Ovary (tissue), 9 donors: ENCODE measurements around the gene SMTNL1. TPM values are rescaled to one million over a fixed set of nuclear protein-coding genes. Genes with fewer than 3 reads are reported as not detected.

ENCODE experiments used
- DNase-seq, 5 donors: peaks; one replicate each; pipeline ENCODE4 v3.0.0-alpha.2; 2019 to 2020
- H3K27ac ChIP-seq, 2 donors: fragments of 200-600 bp; one replicate each; pipeline versions ENCODE4 v1.5.1 to v1.8.0; 2019 to 2022
- H3K27me3 ChIP-seq: fragments of 200-600 bp; one replicate; pipeline ENCODE4 v1.8.0; 2022
- H3K36me3 ChIP-seq: fragments of 200-600 bp; sonication (generic); one replicate; pipeline ENCODE4 v1.5.1; 2019
- H3K4me1 ChIP-seq: one replicate; pipeline ENCODE4 v1.8.1; 2013; ENCODE audit warnings: mild to moderate bottlenecking, moderate library complexity; ENCODE audit not compliant: insufficient read depth
- H3K4me3 ChIP-seq: fragments of 200-600 bp; sonication (generic); one replicate; pipeline ENCODE4 v1.5.1; 2017
- H3K9me3 ChIP-seq, 2 donors: fragments of 200-600 bp in 1 of 2; sonication (generic) in 1 of 2; one replicate each; pipeline versions ENCODE4 v1.5.1 to v1.8.1; 2013 to 2019; ENCODE audit warnings: mild to moderate bottlenecking in 1 of 2, moderate library complexity in 1 of 2
- EP300 ChIP-seq: sonication (generic); formaldehyde crosslinking; IDR thresholded peaks from one replicate; pipeline ENCODE4 v1.6.1; 2017; ENCODE audit warnings: antibody characterized with exemption
- POLR2A ChIP-seq: fragments of 450-650 bp; IDR thresholded peaks from one replicate; pipeline ENCODE4 v1.6.1; 2017; ENCODE audit warnings: antibody characterized with exemption, mild to moderate bottlenecking, moderate library complexity
- whole genome bisulfite sequencing, 3 donors: extraction: QIAGEN DNeasy Blood & Tissue Kit in 1 of 3; methylation state at CpG; one replicate each; pipeline versions ENCODE4 v1.1.5 to v1.1.7; 2013 to 2017; 5-methylcytosine and 5-hydroxymethylcytosine counted together
- intact Hi-C, 4 donors: fragments of 100-400 bp; cut with DNase I; formaldehyde crosslinking; loops; one replicate each; pipeline versions ENCODE4 v1.11.0 to v1.15.1; 2022 to 2023
- polyA plus RNA-seq, 2 donors: library from polyadenylated mRNA; stranded (reverse); fragments of 200-250 nt in 1 of 2; fragments of 350-450 nt in 1 of 2; fragmentation: Illumina TruSeq in 1 of 2; extraction: RNeasy Lipid Tissue Mini Kit (QIAGEN cat#74804) in 1 of 2; gene quantifications; one replicate each; pipeline ENCODE4 v1.2.3, GENCODE V29; 2013 to 2014
- total RNA-seq, 7 donors: library from RNA; depleted of rRNA in 2 of 7; stranded (reverse); fragments of >200 nt in 2 of 7; fragmentation: NEBNext Ultra II Directional in 3 of 7; extraction: Animal tissue kit (Norgen Biotek cat#: 25700) in 3 of 7; gene quantifications; one replicate each; pipeline versions ENCODE4 v1.1.0 to v1.2.4, GENCODE V29; 2016 to 2023
- TF ChIP-seq, protein P1 (sequence below), 3 donors: fragments of 450-650 bp in 2 of 3; fragments of 200-600 bp in 1 of 3; IDR thresholded peaks; one replicate each; pipeline versions ENCODE4 v1.5.1 to v1.8.0; 2016 to 2022; ENCODE audit warnings: antibody characterized with exemption in 3 of 3, mild to moderate bottlenecking in 1 of 3
- donor health status: DM: no; HTN: no; CAD: no; lungs with moderate emphysema.
- donor health status: DM: no; HTN: no; CAD: no.
- donor health status: Bipolar disorder and iron deficiency.
- donor health status: DM: yes; HTN: yes; CAD: no.
- donor health status: DM: no; HTN: no; CAD: no.
- donor health status: DM: yes; HTN: yes; CAD: no.

SMTNL1 gene
- total and polyA plus RNA-seq, 9 donors, result not detected

DNA sequence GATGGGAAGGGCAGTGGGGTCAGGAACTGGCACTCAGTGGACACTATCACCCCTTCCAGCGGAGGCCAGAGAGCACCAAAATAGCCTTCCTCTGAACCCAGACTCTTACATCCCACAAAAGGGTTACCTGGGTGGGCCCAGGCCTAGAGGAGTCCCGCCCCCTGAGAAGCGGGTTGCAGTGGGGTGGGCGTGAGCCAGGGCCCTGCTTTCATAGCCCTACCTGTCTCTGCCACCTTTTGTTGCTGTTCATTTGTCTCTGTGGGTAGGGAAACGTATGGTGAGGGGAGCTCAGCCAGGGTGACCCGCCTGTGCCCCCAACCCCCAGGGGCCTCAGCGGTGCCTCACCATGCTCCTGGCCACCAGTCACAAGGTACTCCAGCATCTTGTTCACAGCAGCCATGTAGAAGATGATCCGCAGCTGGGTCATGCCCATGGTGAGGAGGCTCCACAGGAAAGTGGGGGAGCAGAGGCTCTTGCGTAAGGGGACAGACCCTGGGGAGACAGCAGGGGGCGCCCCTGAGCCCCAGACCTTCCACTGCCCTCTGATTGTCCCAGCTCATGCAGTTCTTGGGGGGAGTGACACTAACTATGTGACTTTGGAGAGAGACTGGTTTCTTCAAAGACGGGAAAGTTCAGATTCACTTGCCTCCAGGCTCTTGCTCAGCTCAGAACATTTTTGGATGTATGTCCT lies 45.9 kb upstream of the SMTNL1 start:
- intact Hi-C loops, result loop anchor here (2.0 kb wide), 2 partner anchors 33 to 35 kb away; no protein-coding TSS in a partner anchor
- DNase-seq, result no peak
- 80 to 87% (median 83%) methylated on average over 11 of the region's 11 CpGs for WGBS, 3 donors
- Histone ChIP-seq H3K27ac (no peak overlapping the region), H3K36me3 (no peaks in the 10 kb centered on the region), H3K27me3 (no peaks in the 10 kb centered on the region), H3K4me1 (no peaks in the 10 kb centered on the region), H3K4me3 (no peak overlapping the region), H3K9me3 (no peaks in the 10 kb centered on the region)
- TF ChIP-seq EP300, result no peak
- TF ChIP-seq, protein P1, sequence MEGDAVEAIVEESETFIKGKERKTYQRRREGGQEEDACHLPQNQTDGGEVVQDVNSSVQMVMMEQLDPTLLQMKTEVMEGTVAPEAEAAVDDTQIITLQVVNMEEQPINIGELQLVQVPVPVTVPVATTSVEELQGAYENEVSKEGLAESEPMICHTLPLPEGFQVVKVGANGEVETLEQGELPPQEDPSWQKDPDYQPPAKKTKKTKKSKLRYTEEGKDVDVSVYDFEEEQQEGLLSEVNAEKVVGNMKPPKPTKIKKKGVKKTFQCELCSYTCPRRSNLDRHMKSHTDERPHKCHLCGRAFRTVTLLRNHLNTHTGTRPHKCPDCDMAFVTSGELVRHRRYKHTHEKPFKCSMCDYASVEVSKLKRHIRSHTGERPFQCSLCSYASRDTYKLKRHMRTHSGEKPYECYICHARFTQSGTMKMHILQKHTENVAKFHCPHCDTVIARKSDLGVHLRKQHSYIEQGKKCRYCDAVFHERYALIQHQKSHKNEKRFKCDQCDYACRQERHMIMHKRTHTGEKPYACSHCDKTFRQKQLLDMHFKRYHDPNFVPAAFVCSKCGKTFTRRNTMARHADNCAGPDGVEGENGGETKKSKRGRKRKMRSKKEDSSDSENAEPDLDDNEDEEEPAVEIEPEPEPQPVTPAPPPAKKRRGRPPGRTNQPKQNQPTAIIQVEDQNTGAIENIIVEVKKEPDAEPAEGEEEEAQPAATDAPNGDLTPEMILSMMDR (IDR thresholded peaks at IDR 0.05), result peak in 1 of 3 donors; percentile 26

DNA sequence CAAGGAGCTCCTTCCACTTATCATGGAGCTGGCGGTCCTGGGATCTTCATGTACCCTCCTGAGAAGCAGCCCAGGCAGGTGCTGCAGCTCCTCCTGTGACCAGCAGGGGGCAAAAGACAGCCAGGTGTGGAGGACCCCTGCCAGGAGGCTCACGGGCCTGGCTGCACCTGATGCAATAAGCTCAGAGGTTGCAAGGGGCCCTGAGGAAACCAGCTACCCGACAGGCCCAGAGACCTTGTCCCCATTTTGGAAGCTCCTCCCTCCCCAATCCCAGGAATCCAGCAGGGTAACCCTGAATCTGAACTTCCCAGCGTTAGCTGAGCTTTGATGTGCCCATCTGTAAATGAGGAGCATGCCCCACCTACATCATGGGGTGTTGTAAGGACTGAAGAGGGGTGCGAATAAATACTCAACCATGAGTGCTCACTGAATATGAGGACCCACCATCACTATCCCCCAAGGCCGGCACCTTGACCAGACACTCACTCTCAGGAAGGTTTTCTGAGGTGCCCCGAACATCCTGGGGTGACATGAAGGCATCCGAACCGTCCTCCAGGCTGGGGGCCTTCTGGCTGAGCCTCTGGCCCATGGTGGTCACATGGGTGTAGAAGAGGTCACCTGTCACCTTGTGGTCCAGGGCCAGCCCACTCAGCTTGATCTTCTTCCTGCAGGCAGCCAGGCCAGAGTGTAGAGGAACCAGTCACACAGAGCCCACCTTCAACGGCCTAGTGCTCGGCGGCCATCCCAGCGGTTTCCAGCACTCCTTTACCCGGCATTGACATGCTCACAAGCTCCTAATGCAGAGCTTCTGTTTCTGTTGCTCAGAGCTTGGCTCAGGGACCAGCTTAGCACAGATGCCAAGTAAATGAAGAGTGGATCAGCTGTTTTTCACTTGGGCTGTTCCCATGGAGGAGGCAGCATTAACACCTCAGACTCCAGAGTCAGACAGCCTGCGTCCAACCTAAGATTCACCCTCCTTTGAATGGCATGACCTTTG lies 43.6 kb upstream of the SMTNL1 start:
- 65 to 71% (median 68%) methylated on average over 15 of the region's 15 CpGs for WGBS, 3 donors
- H3K4me3 ChIP-seq, result no peak overlapping the region
- H3K27ac ChIP-seq, result no peak overlapping the region
- H3K36me3 ChIP-seq, result no peaks in the 10 kb centered on the region
- TF ChIP-seq, protein P1 (IDR thresholded peaks at IDR 0.05), result peak; percentile 64 to 69 (median 64)
- TF ChIP-seq POLR2A, result no peak
- DNase-seq, result peak; percentile 54 to 74 (median 68)
- H3K27me3 ChIP-seq, result no peaks in the 10 kb centered on the region
- H3K9me3 ChIP-seq, result no peaks in the 10 kb centered on the region
- intact Hi-C loops, result loop anchor here (2.0 kb wide), 2 partner anchors 31 to 33 kb away; no protein-coding TSS in a partner anchor
- no peaks in the 10 kb centered on the region for H3K4me1 ChIP-seq

DNA sequence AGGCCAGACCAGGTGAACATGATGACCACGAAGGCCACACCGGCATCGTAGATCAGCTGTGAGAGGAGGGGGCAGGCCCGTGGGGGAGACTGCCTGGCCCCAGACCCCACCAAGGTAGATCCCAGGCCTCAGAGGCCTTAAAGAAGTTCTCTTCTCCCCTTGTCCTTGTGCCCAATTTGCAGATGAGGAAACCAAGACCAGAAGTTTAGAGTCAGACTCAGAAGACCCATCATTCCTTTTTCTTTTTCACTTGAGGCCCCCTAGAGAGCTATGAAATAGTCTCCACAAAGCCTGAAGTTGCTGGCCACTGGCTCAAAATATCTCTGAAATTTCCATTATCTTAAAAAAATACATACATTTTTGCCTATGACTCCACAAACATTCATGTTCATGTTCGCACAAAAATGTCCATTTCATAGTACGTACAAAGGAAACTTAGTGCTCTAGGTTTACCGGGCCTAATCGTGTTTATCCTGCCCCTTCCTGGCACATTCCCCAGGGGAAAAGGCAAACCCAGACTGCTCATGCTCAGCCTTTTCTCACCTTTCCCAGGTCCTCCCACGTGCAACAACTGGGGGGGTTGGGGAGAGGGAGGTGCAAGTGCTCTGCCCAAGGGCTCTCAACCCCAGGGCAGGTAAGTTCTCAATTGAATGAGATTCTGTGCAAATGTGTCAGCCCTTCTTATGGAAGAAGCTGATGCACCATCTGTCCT lies 41.1 kb upstream of the SMTNL1 start:
- Histone ChIP-seq H3K27me3 (no peaks in the 10 kb centered on the region), H3K27ac (no peak overlapping the region), H3K4me3 (no peak overlapping the region), H3K36me3 (no peaks in the 10 kb centered on the region), H3K9me3 (no peaks in the 10 kb centered on the region), H3K4me1 (peaks cover 14% of the 10 kb centered on the region)
- 74 to 82% (median 80%) methylated on average over 9 of the region's 9 CpGs for WGBS, 3 donors
- TF ChIP-seq, protein P1 (IDR thresholded peaks at IDR 0.05), result no peak
- TF ChIP-seq EP300, result no peak
- intact Hi-C loops, result no loop called here
- no peak for DNase-seq
